HG03558 (cell line): Measurements from ENCODE around the gene MRGPRG.
"Not testable (repeated sequence)": the region's sequence is repeated elsewhere in the genome, so short reads cannot be mapped to it uniquely, and the experiment has no call there.

Source experiments
- ATAC-seq: cut with Tn5 transposase; IDR thresholded peaks from one replicate; pipeline ENCODE4 v1.9.1; 2021; ENCODE audit warnings: moderate number of reproducible peaks; ENCODE audit not compliant: unreplicated experiment; ENCODE audit errors: extremely low read depth

Gene MRGPRG, protein sequence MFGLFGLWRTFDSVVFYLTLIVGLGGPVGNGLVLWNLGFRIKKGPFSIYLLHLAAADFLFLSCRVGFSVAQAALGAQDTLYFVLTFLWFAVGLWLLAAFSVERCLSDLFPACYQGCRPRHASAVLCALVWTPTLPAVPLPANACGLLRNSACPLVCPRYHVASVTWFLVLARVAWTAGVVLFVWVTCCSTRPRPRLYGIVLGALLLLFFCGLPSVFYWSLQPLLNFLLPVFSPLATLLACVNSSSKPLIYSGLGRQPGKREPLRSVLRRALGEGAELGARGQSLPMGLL

DNA sequence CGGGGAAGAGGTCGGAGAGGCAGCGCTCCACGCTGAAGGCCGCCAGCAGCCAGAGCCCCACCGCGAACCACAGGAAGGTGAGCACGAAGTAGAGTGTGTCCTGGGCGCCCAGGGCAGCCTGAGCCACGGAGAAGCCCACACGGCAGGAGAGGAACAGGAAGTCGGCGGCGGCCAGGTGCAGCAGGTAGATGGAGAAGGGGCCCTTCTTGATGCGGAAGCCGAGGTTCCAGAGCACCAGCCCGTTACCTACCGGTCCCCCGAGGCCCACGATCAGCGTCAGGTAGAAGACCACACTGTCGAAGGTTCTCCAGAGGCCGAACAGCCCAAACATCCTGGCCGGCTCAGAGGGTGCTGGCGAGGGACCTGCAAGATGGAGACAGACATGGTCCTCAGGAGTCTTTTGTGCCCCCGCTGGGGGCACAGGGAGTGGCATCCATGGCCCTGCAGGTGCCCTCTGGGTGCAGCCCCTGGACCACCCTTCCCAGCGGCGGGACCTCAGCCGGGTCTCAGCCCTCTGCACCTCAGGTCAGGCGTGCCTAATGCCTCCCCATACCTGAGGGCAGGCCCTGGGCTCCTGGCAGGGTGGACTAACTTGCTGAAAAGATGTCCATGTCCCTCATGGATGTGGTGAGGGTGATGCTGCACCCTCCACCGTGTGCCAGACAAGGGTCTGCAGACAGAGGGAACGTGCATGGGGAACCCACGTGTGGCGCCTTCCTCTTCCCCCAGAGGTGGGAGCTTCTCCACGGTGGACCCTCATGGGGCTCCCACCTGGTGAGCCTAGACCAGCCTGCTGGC is at the start of gene MRGPRG:
MRGPRG (minus strand) TSS at position 331 of the 798 bp plus-strand sequence; CDS start at position 331, 0 bp downstream.
- no peak for ATAC-seq

DNA sequence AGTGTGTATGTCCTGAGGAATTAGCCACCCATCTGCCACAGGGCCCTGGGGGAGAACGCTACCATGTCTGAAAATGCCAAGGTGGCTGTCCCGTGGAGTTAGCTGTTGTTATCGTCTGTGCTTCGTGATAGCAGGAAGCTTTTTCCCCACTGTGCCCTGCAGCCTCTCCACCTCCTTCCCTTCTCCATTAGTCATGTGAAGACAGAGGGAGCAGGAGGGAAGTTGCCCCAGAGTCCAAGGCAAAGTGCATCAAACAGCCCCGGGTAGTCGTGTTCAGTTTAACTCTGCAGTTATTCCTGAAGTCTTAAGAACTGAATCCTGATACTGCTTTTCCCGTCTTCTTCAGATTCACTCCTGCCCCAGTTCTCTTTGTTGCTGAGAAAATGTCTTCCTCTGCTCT is 43.9 kb upstream of the MRGPRG start:
- ATAC-seq = not testable (repeated sequence)

DNA sequence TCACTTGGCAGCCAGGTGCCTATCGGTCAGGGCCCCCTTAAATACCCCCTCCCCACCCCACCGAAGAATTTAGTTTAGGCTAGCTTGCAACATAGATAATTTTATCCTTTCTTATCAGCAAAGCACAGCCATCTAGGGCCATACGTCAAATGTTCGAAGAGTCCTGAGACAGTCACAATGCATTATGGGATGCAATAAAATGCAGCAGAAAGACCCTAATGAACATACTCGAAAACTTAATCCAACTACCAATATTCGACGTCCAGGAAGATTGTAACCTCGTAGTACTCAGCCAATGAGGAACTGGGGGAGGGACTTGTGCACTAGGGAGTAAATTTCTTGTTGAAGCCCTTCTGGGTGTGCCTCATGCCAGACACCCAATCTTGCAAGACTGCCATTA is 43.2 kb upstream of the MRGPRG start:
- ATAC-seq = not testable (repeated sequence)

DNA sequence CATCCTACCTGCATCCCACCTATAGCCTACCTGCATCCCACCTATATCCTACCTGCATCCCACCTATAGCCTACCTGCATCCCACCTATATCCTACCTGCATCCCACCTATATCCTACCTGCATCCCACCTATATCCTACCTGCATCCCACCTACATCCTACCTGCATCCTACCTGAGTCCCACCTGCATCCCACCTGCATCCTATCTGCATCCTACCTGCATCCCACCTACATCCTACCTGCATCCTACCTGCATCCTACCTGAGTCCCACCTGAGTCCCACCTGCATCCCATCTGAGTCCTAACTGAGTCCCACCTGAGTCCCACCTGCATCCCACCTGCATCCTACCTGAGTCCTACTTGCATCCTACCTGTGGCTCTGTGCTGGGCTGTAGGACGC is 38.9 kb upstream of the MRGPRG start:
- not testable (repeated sequence) for ATAC-seq

DNA sequence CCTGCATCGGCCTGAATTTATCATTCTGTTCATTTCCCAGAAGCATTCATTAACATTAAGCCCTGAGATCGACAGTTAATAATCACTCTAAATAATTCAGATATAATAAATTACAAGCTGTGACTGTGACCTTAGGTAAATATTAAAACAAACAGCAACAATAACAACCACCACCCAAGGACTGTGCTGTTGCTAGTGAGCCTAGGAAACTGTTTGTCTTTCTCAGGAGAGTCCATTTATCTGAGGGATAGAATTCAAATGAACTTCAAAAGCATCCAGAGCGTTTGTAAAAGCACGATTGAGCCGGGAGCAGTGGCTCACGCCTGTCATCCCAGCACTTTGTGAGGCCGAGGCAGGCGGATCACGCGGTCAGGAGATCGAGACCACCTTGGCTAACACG is 36.6 kb upstream of the MRGPRG start:
- ATAC-seq = not testable (repeated sequence)

DNA sequence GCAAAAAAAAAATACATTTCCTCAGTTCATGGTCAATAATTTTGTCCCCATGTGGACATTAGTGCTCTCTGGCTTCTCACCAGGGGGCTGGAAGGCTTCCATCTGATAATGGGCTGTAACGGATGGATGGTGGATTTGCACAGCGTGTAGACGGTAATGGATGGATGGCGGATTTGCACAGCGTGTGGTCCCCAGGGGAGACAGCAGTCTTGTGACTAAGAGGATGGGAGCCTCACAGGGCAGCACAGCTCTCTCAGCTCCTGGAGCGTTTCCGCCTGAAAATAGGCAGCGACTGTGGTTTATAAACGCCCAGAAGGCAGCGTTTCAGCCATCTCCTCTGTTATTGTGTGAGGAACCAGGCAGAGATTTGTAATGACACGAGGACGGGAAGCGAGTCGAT is 36.2 kb upstream of the MRGPRG start:
- not testable (repeated sequence) for ATAC-seq

DNA sequence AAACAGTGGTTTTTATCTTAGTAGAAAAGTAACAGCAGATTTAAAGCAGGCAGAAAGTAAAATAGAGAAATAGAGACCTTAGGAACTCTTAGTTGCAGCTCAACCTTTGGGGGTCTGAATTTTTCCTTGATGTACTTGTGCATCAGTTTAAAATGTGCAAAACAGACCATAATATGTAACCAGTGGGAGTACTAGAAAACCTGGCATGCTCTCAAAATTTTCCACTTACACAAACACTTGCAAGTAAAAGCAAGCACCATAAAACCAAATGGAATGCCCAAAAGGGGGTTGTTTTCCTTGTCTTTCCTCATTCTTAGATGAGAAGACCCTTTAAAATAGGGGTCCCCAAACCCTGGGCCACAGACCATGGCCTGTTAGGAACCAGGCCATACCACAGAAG is 26.5 kb upstream of the MRGPRG start:
- ATAC-seq = no peak

DNA sequence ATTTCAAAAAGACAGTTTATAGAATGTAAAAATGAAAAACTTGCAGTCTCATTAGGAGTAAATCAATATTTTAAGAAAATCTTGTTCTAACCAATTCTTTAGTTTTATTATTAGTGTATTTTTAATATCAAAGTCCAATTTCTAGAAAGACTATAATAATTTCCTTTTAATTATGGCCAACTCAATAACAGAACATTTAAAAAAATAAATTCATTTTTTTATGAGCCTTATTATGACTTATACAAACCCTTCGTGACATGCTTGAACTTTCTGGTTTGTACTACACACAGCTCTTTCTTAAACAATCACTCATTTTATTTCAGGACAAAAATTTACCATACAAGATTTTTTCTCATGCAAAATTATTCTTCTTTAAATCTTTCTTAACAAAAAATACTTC is 25.3 kb upstream of the MRGPRG start:
- no peak for ATAC-seq

DNA sequence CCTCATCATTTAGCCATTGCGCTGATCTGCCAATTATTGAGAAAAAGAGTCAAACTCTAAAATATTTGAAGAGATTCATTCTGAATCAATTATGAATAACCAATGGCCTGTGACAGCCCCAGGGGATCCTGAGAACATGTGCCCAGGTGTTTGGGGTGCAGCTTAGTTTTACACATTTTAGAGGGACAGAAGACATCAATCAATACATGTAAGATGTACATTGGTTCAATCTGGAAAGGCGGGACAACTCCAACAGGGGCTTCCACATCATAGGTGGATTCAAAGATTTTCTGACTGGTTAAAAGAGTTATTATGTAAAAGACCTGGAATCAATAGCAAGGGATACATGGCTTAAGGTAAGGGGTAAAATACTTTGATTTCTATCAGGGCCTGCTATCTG is 18.5 kb upstream of the MRGPRG start:
- no peak for ATAC-seq

DNA sequence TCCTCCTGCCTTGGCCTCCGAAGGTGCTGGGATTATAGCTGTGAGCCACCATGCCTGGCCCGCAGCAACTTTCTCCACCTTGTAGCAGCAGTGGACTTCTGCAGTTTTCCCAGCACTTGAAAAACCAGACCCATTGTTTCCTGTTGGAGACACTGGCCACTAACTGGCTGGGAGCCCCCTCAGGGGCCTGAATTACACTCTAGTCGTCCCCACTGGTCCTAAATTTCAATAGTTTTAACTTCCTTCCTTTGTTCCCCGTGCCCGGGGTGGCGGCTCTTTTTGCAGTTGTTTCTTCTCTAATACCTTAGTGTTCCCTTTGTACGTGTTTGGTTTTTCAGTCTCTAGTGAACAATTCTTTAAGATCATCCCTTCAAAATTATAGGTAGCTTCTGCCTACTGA is 16.2 kb upstream of the MRGPRG start:
- no peak for ATAC-seq

DNA sequence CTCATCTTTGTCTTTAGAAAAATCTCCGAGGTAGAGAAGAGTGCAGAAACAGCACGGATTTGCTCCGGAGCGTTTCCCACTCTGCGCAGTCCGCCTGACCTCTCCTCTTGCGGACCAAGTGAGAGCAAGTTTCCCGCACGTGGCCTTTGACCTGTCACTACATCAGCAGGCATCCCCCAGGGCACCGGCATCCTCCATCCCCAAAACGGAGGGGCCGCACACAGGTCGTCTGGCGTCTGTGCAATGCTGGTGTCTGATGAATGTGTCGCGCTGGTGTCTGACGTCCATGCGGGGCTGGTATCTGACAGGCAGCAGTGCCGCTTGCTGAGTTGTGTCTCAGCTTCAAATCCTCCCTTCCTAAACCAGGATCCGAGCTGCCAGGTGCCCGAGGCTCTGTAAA is 14.3 kb upstream of the MRGPRG start:
- ATAC-seq = no peak

DNA sequence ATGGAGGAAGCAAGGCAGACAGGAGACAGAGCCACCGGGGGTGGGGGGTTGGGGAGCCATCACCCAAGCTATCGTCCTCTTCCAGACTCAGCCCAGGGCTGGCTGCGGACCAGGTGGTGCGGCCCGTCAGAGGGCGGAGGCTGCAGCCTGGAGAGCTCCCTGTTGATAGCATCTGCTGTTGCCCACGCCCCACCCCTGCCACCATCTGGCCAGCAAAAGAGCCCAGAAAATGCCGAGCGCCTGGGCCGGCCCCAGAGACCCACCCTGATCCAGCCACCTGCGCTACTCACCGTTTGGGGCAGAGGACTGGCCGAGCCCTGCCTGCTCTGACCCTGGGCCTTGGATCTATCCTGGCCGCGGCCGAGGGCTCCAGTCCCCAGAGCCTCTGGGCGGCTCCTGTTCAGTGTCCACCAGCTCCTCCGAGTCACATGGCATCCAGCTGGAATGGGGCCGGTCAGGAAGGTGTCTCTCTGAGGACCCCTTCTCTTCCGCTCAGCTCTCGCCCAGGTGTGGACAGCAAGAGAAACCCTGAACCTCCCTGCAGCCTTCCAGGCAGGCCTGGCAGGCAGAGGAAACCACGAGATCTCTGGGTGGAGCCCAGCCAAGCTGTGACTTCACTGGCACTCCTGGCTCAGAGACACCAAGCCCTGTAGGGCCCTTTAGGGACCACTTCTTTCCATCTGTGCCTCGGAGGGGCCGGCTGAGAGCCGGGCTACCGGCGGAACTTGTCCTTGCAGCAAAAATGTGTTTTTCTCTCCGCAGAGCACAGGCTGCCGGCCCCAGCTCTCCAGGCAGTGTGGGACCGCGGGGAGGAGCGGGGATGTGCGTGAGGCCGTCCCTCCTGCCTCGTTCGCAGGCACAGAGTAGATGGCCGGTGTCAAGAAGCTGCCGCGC is 13.5 kb upstream of the MRGPRG start, which contains the start of gene MRGPRE:
MRGPRE (minus strand) TSS at position 567 of the 894 bp plus-strand sequence. CDS start 3,618 bp downstream, outside the sequence.
- ATAC-seq = no peak

DNA sequence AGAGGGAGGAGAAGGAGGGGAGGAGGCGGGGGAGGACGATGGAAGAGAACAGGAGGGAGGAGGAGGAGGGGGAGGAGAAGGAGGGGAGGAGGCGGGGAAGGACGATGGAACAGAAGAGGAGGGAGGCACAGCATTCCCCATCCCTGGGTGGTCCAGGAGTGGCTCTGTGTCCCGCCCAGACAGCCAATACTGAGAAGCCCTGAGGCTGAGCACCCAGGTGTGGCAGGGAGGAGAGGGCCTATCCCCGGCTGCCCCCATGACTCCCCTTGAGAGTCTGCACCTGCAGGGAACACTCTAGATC is 12.9 kb upstream of the MRGPRG start:
- ATAC-seq = no peak

DNA sequence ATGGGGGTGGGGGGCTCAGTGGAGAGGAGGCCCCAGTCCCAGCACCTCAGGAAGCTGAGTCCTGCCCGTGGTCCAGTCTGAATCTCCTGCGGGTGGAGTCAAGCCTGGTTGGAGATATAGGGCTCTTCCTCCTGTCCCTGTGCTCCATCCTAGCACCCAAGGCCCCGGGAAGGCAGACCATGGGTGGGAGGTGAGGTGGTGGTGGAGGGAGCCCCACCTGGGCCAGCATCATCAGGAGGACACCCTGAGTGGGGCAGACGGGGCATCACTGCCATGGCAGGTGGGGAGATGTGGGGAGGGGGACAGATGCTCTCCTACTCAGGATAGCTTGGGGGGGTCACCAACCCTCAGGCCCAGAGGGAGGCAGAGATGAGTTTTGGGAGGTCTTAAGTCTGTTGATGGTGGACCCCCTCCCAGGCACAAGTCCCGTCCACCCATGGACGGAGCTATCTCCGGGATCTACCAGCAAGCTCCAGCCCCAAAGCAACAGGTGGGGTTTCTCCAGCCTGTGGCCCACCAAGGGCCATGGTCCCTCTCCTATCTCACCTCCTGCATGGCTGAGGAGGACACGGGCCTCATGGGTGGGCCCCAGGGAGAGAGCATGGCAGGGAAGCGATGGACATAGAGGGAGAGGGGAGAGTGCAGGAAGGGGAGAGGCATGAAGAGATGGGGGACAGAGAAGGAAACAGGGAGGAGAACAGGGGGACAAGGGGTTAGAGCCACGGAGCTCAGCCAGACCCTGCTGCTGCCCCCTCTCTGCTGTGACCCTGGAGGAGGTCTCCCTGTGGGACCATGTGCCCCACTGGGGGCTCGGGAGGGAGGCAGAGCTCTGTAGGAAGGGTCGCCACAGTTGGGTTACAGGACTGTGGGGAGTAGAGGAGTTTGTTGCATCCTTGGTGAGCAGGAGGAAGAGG is 12.3 kb upstream of the MRGPRG start:
- ATAC-seq = no peak

DNA sequence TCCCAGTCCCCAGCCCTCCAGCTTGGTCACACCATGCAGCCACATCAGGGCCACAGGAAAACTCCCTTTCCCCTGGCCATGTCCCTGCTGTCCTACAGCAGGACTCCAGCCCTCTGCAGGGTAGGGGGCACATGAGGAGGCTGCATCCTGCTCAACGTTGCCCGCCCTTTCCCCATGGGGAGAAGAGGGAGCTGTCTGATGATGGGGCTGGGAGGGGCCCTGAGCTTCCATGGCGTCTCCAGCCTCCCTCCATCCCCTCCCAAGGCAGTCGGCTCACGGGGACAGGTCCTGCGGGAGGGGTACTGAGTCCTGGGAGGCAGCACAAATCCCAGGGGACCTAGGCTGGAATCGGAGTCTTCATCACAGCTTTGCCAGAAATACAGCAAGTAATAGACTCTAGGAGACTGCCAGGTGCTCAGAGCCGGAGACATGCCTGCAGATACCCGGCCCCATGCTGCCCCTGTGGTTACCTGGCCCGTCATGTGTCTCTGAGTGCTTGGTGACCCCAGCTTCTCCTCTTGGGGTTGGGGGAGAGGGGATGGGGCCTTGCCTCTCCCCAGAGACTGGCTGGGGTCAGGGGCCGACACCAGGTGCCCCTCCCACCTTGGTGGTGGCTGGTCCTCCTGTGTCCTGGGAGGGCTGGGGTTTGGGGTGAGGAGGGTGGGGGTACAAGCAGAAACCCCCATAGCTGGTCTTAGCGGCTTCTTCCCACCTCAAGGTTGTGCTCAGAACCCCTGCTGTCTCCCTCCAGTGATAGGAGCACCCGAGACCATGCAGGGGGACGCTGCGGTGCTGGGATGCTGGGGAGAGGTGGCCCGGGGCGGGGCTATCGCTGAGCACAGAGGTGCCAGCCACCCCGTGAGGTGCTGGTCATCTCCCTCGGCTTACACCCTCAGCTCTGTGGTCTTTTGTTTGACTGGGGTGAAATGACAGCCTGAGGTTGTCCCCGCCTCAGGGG is 11.3 kb upstream of the MRGPRG start:
- ATAC-seq = no peak

DNA sequence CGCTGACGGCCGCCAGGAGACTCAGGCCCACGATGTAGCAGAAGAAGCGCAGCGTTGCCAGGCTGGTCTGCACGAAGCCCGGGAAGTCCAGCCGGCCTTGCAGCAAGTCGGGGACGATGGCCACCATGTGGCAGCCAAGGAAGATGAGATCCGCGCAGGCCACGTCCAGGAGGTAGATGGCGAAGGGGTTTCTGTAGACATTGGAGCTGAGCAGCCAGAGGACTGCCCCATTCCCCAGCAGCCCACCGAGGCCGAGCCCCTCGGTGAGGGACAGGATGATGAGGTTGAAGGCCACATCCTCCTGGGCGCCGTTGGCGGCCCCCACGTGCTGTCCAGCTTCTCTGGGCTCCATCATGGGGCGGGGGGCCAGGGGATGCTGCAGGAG is 9.8 kb upstream of the MRGPRG start:
- no peak for ATAC-seq

DNA sequence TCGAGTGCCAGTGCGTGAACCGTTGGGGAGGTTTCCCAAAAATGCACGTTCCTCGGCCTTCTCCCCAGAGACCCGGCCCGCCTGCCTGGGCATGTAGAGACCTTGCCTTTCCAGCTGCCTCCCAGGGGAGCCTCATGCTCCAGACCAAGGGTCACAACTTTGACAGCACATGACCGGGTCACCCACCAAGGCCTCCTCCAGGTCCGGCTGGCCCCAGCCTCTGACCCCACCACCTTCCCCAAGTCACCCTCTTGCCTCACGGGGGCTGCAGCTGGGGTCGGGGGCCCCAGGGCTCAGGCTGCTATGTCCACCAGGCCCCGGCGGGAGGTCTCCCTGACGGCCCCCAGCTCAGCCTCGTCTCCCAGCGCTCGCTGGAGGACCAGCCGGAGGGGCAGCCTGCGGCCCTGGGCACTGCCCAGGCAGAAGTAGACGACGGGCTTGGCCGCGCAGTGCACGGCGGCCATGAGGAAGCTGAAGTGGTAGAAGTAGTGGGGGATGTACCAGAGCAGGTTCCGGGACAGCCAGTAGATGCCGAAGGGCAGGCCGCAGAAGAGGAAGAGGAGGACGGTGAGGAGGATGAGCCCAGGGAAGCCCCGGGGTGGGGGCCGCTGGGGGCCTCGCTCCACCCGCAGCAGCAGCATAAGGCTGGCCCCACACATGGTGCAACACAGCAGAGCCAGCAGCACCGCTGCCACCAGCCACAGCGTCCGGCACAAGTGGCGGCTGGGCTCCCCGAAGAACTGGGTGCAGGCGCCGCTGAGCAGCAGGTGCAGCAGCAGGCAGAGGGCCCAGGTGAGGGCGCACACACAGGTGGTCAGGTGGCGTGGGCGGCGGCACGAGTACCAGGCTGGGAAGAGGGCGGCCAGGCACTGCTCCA is 9.2 kb upstream of the MRGPRG start:
- no peak for ATAC-seq
